GM12801 (cell line): ENCODE data around the gene PLA2G4B.

Experiments used
- TF ChIP-seq, protein P1 (sequence below): IDR thresholded peaks from one replicate; pipeline ENCODE4 v1.5.1; 2011; ENCODE audit warnings: control low read depth; ENCODE audit not compliant: insufficient read length; ENCODE audit errors: extremely low read depth

Gene PLA2G4B

DNA sequence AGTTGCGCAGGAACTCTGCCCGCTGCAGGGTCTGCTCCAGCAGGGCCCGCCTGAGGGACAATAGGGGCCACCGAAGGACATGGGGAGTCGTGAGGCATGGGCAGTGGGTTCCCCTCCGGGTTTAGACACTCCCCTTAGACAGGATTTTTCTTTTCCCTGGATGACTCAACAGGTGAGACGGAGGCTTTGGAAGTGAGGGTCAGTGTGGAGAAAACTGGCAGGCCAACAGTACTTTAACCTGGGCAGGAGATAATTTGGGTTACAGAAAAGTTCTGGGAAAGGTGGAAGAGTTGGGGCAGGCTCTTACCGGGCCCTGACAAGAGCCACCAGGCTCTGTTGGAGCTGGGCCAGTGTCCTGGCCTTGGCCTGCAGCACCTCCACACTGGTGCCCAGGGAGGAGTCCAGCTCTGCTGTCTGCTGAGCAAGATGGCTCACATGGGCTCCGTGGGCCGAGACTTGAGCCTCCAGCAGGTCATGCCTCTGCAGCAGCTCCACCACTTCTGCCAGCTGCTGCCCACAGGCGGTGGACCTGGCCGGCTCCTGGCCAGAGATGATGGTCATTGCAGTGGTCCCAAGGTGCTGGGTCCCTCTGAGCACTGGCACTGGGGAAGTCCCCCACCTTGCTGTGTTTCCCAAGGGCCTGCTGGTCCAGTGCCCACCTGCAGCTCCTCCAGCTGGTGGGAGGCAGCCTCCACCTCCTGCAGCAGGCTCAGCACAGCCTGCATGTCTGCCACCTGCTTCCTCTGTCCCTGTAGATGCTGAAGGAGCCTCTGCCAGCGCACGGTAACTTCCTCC lies 44.2 kb downstream of the PLA2G4B start:
- TF ChIP-seq, protein P1, sequence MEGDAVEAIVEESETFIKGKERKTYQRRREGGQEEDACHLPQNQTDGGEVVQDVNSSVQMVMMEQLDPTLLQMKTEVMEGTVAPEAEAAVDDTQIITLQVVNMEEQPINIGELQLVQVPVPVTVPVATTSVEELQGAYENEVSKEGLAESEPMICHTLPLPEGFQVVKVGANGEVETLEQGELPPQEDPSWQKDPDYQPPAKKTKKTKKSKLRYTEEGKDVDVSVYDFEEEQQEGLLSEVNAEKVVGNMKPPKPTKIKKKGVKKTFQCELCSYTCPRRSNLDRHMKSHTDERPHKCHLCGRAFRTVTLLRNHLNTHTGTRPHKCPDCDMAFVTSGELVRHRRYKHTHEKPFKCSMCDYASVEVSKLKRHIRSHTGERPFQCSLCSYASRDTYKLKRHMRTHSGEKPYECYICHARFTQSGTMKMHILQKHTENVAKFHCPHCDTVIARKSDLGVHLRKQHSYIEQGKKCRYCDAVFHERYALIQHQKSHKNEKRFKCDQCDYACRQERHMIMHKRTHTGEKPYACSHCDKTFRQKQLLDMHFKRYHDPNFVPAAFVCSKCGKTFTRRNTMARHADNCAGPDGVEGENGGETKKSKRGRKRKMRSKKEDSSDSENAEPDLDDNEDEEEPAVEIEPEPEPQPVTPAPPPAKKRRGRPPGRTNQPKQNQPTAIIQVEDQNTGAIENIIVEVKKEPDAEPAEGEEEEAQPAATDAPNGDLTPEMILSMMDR: no peak

- TF ChIP-seq, protein P1: no peak
These were observed 44.8 kb downstream of the PLA2G4B start for GRCh38 chr15:41883484-41883825.

DNA sequence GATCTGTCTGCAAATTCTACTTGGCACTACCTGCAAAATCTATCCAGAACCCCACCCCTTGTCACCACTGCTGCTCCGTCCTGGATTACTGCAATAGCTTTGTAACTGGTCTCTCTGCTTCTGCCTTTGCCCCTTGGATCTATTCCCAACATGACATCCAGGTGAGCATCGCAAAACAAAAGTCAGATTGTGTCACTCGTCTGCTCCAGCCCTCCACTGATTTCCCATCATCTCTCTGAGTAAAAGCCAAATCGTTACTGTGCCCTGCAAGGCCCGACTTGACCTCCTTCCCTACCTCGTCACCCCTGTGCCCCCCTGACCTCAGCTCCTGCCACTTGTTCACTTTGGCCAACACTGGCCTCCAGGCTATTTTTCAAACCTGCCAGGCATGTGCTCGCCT lies 45.8 kb downstream of the PLA2G4B start:
- TF ChIP-seq, protein P1: no peak

DNA sequence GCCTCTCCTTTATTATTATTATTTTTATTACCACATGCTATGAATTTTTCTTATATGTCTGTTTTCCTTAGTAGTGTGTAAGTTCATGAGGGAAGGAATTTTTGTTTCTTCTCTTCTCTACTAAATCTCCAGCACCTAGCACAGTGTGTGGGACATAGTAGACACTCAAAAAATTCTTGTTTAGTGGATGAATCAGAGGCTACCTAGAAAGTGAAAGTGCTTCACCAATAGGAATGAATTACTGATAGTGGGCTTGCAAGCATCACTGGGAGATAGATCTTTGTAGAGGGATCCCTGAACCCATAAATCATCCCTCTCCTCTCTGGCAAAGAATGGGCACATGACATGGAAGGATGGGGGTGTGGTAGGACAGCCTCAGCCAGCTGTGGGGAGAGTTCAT lies 46.7 kb downstream of the PLA2G4B start:
- TF ChIP-seq, protein P1: no peak

GRCh38 chr15:41885841-41886240 lies 47.2 kb downstream of the PLA2G4B start:
- TF ChIP-seq, protein P1: no peak

DNA sequence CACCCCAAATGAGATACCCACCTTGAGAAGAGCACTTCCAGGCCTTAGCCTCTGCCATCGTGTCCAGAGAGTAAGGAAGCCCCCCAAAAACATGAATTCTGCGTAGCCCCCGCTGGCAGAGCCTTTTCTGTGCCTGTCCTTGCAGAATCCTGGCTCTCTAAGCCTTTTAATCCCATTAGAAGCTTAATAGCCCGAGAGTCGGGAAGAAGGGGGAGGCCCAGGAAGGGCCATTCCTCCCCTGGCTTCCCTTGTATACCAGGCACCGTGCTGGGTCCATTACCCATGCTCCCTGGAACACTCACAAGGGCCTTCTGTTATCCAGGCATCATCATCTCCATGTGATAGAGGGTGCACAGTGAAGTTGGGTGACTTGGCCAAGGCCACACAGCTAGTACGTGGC lies 48.1 kb downstream of the PLA2G4B start:
- TF ChIP-seq, protein P1: no peak

DNA sequence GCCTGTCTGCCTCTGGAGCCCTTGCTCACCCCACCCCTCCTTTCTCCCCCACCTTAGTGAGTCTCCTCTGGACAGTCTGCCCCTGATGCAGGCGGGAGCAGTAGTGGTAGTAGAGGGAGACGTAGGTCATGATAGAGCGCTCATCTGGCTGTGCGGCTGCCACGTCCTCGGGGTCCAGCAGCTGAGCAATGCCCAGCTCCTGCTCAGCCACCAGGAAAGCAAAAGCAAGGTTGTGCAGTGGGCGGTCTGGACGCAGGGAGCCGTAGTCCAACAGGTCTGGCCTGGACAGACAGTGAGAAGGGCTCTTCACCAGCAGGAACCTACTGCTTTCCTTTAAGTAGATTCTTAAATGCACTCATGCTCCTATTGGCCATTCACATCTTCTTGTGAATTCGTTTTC lies 48.5 kb downstream of the PLA2G4B start:
- TF ChIP-seq, protein P1: no peak
